TTC549 (cell line): ENCODE data around the gene DHX38.

ENCODE experiments used
- FAIRE-seq: peaks from 2 replicates; lab custom pipeline; 2012; peaks lifted over from hg19 to GRCh38; lab: Jason Lieb, UNC

The DHX38 gene

DNA sequence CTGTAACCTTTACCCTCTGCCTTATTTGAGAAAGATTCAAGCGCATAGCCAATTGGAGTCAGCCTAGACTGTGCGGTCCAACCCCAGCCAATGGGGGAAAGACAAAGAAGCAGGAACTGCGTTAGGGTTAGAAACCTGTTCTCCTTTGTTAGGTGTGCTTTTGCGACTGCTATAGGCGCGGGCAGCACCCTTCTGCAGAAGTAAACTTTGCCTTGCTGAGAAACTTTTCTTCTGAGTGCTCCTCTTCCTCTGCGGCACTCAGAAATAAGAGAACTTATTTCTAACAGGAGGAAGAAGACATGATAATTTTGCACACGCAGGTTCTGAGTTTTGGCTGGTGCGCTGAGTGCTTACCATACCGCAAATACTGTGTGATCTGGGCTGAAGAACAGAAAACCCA lies 9.2 kb upstream of the DHX38 start:
- no peak for FAIRE-seq

- FAIRE-seq, result no peak
These were observed 8.6 kb upstream of the DHX38 start for GRCh38 chr16:72085002-72085401.

DNA sequence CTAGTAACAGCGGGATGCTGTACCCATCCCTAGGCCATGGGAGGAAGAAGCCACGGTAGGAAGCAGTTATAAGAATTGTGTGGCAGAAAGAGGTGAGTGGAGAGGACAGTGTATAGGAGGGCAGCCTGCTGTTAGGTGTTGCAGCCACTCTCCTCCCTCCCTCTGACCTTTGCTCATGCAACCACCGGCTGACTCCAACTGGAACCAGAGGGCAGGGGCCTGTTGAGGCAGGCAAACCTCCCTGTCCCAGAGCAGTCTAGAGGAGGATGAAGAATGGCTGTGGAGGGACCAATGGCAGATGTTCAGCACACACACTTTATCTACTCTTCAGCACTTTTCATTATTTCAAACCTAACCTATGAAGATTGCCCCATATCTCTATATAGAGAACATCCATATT lies 2.4 kb upstream of the DHX38 start:
- FAIRE-seq, result no peak

- no peak for FAIRE-seq
These were observed 707 bp upstream of the DHX38 start for GRCh38 chr16:72092832-72093447.

GRCh38 chr16:72094266-72094610 lies 591 bp downstream of the DHX38 start:
- no peak for FAIRE-seq

DNA sequence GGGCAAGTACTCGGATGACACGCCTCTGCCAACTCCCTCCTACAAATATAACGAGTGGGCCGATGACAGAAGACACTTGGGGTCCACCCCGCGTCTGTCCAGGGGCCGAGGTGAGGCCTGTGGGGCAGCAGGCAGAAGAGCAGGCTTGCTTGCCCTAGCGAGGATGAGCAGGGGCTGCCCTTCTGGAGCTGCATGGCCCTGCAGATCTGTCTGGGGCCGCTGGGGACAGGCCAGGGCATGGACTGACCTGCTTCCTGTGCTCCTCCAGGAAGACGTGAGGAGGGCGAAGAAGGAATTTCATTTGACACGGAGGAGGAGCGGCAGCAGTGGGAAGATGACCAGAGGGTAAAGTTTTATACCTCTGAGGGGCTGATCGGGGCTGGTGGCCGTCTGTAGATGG lies 5.3 kb downstream of the DHX38 start:
- FAIRE-seq, result no peak

- FAIRE-seq, result no peak
These were observed 5.8 kb downstream of the DHX38 start for GRCh38 chr16:72099377-72099818.

DNA sequence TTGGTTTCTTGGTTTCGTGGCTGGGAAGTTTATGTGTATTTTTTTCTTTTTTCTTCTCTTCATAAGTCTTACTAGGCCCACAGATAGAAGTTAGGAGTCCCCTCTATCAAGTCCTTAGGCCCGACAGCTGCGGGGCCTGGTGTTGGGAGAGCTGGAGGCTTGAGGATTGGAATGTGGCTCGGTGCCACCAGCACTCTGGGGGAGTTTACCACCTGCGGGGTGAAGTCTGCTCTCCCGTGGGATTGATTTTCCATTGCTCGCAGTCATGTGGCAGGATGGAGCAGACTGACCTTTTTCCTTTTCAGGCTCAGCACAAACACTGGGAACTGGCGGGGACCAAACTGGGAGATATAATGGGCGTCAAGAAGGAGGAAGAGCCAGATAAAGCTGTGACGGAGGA lies 7.5 kb downstream of the DHX38 start:
- FAIRE-seq, result no peak

DNA sequence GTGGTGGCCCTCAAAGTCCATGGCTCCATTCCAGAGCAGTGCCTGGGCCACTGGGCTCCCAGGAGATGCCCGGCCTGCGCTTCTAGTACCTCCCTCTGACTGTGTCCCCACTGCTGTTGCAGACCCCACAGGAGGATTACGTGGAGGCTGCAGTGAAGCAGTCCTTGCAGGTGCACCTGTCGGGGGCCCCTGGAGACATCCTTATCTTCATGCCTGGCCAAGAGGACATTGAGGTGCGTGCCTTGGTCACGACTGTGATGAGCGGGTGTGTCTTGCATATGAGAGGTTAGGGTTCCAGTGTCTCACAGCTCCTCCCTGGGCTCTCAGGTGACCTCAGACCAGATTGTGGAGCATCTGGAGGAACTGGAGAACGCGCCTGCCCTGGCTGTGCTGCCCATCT lies 11.3 kb downstream of the DHX38 start:
- no peak for FAIRE-seq

- no peak for FAIRE-seq
These were observed 12.3 kb downstream of the DHX38 start for GRCh38 chr16:72105978-72106377.

- no peak for FAIRE-seq
These were observed 13.7 kb downstream of the DHX38 start for GRCh38 chr16:72107371-72107770.

GRCh38 chr16:72108353-72109102 lies 14.9 kb downstream of the DHX38 start:
- no peak for FAIRE-seq

DNA sequence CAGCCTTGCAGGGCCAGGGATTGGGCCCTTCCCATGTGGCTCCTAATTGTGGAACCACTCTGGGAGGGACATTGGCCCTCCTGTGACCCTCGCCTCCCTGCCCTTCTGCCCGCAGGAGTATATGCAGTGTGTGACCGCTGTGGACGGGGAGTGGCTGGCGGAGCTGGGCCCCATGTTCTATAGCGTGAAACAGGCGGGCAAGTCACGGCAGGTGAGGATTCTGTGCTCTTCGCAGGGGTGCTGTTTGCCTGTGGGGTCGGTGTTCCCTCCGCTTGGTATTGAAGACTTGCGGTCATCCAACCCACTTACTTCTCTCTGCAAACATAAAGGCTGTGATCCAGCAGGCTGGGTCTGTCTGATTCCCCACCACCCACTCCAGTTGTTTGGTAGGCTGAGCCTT lies 15.7 kb downstream of the DHX38 start:
- no peak for FAIRE-seq

DNA sequence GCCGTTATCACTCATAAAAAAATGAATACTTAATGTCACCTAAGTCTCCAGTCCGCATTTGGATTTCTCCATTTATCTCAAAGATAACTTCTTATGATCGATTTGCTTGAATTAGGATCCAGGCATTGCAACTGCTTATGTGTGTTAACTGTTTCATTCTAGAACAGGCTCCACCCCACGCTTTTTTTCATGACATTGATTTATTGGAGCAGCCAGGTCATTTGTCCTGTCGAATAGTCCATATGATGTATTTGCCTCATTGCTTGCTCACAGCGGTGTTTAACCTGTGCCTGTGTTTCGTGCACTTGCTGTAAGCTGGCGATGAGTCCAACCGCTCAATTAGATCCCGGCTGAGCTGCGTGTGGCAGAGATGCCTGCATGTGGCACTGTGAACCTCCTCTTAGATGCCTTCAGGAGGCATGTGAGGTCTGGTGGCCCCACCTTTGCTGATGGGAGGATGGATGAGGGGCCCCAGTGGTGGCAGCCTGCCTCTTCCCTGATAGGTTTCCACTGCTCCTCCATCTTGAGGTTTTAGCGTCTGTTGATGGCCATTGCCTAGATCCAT lies 16.4 kb downstream of the DHX38 start:
- no peak for FAIRE-seq

DNA sequence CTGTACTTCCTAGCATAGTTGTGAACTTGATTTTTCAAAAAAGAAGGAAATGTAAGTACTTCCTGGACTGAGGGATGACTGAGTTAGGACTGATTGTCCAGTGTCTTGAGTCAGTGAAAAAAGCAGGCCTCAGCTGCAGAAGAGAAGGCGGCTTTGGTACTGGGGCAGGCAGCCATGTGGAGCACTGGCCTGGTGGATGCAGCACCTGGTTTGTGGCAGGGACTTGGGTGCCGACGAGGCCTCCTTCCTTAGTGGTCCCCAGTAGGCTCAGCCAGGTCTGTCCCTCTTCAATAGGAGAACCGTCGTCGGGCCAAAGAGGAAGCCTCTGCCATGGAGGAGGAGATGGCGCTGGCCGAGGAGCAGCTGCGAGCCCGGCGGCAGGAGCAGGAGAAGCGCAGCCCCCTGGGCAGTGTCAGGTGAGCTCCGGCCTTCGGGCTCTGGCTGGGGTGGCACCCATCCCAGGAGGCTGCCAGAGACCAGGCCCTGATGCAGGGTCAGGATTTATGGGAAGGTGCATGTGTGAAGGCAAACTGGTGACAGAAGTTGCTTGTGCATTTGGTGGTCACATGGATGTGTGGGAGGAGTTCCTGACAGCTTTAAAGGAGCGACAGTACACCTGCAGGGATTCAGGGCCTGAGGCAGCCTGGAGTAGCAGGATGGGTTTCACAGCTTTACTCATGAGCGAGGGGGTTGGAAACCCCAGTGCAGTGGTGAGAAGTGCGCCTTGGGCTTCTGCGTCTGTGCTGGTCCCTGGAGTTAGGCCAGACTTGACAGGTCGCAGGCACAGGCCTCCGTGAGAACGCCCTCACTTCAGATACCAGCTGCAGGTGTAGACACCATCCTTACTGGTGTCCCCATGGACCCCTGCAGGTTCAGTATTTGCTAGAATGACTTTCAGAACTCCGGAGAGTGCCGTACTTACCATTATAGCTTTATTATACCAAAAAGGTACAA lies 17.3 kb downstream of the DHX38 start:
- FAIRE-seq, result no peak

DNA sequence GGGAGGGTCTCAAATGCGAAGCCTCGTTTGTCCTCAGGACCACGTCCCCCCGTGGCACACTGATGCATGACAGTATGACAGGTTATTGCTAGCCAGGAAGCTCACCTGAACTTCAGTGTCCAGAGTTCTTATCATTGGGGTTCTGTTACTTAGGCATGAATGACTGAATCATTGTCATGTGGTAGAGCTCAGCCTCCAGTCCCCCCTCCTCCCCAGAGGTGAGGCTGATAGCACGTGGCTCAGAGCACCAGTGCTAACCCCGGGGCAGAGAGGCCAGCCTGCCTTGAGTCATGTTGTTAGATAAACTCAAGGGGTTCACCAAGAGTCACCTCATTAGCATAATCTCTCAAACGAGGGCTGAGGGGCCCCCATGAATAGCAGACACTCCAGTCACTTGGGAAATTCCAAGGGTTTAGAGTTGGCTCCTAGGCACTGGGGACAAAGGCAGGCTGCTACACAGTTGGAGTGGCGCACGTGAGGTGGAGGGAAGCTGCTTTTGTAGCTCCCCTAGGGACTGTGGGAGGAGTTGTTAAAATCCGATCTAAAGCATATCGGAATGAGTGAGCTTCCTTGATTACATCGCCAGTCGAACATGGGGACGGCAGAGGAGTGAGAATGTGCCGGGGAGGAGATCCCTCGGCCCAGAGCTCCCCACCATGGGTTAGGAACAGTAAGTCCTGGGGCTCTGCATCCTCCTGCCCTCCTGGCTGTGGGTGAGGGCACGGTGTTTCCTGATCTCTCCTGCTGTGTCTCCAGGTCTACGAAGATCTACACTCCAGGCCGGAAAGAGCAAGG lies 18.2 kb downstream of the DHX38 start:
- FAIRE-seq, result no peak

DNA sequence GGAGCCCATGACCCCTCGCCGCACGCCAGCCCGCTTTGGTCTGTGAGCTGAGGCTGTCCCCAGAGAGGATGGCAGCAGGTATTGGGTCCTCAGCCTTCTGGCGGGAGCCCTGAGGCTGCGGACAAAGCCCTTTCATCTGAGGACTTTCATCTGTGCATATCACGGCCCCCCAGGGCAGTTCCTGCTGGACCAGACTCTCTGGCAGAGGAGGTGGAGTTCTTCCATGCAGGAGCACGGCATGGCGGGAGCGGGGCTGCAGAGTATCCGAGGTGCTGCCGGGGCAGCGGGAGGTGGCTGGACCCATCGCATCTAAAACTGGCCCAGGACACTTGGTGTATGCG lies 18.8 kb downstream of the DHX38 start:
- no peak for FAIRE-seq

GRCh38 chr16:72112906-72113615 lies 19.4 kb downstream of the DHX38 start:
- FAIRE-seq, result no peak

- no peak for FAIRE-seq
These were observed 19.9 kb downstream of the DHX38 start for GRCh38 chr16:72113616-72113945.

DNA sequence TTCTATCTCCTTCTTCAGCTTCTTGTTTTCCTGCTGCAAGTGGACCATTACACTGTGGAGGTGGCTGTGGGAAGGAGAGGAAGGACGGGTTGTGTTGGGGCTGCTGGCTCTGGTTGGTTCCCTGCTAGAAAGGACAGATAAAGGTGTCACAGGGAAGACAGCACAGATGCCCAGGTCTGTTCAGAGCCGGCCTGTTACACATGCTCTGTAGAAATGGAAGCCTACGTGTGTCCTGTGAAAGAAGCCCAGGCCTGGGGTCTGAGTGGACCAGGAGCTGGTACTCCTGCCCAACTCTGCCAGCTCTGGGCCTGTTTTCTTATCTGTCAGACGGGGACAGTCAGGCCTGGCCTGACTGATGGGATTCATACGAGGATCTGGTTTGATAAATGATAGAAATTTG lies 26.4 kb downstream of the DHX38 start:
- FAIRE-seq, result no peak

GRCh38 chr16:72122308-72122707 lies 28.7 kb downstream of the DHX38 start:
- FAIRE-seq, result no peak

DNA sequence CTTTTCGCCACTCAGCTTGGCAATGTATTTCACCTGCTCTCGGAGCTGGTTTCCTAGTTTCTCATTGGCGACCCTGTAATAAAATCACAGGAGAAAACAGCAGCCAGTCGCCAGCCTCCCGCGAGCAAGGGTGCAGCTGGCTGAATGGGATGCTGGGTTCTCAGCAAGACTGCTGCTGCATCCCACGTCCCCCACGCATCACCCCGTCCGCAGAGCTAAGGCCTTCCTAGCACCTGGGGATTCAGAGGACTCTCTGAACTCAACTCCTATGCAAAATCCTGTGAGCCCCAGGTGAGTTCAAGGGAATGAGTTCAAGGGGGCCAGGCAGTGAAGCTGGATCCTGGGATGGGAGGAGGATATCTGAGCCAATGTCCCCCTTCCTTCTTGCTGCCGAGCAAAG lies 29.3 kb downstream of the DHX38 start:
- FAIRE-seq, result no peak
